Skeletal muscle satellite cell (primary cell): ENCODE results near the gene TADA1.
"Not testable (repeated sequence)": the region's sequence is repeated elsewhere in the genome, so short reads cannot be mapped to it uniquely, and the experiment has no call there.

Source experiments
- H3K27me3 ChIP-seq: 2 replicates; pipeline ENCODE4 v1.7.0; 2013; ENCODE audit warnings: low read length; ENCODE audit not compliant: control insufficient read depth, insufficient read depth
- H3K36me3 ChIP-seq: 2 replicates; pipeline ENCODE4 v1.7.0; 2013; ENCODE audit warnings: mild to moderate bottlenecking, control low read depth, low read length; ENCODE audit not compliant: insufficient read depth
- H3K4me1 ChIP-seq: 2 replicates; pipeline ENCODE4 v1.7.0; 2013; ENCODE audit warnings: low read length; ENCODE audit not compliant: control insufficient read depth, insufficient read depth
- H3K4me2 ChIP-seq: 2 replicates; pipeline ENCODE4 v1.7.0; 2013; ENCODE audit warnings: mild to moderate bottlenecking, low read length
- H3K4me3 ChIP-seq: 2 replicates; pipeline ENCODE4 v1.7.0; 2013; ENCODE audit warnings: low read length
- H3K9ac ChIP-seq: 2 replicates; pipeline ENCODE4 v1.7.0; 2013; ENCODE audit warnings: mild to moderate bottlenecking, low read depth, low read length, moderate library complexity
- H3K9me3 ChIP-seq: replicated peaks from 2 replicates; pipeline ENCODE4 v1.7.0; 2013; ENCODE audit warnings: mild to moderate bottlenecking, control low read depth, low read length

TADA1 gene

DNA sequence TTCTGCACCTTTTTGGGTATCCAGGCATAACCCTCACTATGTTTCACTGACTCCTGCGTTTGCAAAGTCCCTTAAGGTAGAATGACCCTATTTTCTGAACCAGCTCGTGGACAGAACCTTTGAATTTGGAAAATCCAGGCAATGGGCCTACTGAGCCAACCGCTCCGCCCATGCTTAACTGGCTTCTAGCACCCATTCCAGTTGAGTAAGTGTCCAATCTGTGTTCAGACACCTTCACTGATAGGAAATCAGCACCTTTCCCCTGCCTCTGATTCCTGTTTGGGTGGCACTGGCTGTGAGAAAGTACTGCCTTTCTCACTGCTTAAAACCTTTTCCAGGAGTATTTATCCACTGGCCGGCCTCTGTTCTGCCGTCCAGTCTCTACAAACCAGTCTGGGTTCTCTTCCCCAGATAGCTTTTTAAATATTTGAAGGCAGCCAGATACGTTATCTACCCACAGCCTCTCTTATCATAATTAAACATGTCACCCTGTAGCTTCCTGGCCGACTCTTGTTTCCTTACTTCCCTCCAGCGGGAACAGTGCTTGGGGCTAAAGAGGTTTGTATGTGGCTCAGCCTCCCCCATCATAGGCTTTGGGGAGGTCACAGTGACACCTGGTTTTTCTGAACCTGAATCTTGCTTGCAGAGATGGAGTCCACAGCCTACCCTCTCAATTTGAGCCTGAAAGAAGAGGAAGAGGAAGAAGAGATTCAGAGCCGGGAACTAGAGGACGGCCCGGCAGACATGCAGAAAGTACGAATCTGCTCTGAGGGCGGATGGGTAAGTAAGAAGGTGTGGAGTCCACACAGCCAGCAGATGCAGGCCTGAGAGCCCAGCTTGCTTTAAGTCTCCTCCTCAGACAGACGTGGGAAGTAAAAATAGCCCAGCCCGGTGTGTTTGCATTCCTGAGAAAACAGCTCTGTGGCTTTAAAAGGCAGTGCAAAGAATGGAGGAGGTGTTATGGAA, 35.5 kb downstream of the TADA1 start:
- Histone ChIP-seq H3K9me3 (no peaks in the 10 kb centered on the region), H3K9ac (peak overlapping the region; percentile 85), H3K4me2 (peak overlapping the region; percentile 87), H3K4me1 (peaks cover 54% of the 10 kb centered on the region), H3K4me3 (peak overlapping the region; percentile 76), H3K36me3 (peaks cover 41% of the 10 kb centered on the region), H3K27me3 (no peaks in the 10 kb centered on the region)

DNA sequence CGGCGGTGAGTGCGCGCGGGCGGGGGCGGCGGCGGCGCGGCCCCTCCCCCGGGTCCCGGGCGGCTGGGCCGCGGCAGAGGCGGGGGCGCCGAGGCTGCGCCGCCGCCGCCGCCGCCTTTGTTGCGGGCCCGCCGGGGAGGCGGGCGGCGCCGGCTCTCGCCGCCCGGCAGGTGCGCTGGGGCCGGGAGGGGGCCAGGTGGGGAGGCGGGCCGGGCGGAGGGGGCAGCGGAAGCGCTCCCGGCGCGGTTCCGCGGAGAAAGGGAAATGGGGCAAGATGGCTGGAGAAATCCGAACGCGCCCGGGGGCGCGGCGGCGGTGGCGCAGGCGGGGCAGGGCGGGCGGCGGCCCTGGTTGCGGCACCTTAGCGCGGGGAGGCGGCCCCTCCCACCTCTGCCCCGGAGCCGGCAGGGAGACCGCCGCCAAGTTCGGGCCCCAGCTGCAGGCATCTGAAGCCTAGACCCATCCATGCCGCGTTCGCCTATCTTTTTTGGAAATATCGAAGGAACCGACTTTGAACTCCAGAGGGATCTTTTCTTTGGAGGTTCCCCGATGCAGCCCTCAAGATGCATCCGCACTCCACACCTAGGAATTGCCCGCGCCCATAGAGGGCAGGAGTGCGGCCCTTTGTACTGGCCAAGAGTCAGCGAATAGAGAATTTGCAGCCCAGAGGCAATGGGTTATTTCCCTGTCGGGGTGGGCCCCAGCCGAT, 36.3 kb downstream of the TADA1 start:
- Histone ChIP-seq H3K4me2 (peak overlapping the region; percentile 92), H3K9me3 (no peaks in the 10 kb centered on the region), H3K4me3 (peak overlapping the region; percentile 76), H3K9ac (peak overlapping the region; percentile 85), H3K36me3 (peaks cover 37% of the 10 kb centered on the region), H3K4me1 (peaks cover 51% of the 10 kb centered on the region), H3K27me3 (no peaks in the 10 kb centered on the region)

DNA sequence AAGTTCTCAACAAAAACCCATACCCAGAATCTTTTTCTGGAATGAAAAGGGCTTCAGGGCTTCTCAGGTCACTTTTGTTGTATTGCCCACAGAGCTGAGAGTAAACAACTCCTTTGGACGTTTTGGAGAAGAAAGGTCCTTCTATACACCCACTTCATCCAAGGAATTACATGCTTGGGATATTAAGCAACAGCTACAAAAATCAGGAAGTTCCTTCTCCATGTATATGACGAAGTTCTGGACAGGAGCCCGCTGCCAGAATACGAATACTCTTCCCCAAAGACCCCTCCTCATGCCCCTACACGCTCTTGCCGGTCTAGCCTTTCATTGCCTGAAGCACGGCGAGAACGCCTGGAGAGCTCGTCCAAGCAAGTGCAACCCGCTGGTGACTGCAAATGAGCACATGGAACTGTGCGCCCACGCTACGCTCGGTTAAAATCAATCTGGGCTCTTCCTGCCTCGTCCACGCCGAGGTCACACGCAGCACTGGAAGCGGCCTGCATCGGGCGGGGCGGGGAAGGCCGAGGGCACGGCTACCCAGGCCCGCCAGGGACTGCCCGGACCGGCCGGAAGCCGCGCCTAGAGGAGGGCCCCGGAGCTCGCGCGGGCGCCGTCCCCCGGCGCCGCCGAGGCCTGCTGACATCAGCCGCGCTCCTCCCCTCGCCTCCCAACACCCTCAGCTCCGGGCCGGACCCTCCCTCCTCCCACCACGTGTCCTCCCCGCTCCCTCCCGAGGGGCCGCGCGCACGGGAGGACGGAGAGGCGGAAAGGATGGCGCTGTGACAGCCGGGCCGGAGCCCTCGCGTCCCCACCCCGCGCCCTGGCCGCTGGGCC, 37.1 kb downstream of the TADA1 start, which contains the start of gene POGK:
POGK (plus strand) TSS at position 710 of the 834 bp plus-strand sequence. CDS start 1,482 bp downstream, outside the sequence.
- peak within 1 kb of the TSS; percentile 85 for H3K9ac ChIP-seq
- H3K4me2 ChIP-seq: peak within 1 kb of the TSS; percentile 92
- H3K36me3 ChIP-seq: peaks cover 32% of the 10 kb centered on the region
- H3K9me3 ChIP-seq: no peaks in the 10 kb centered on the region
- H3K4me1 ChIP-seq: peaks cover 43% of the 10 kb centered on the region
- peaks cover 5% of the 10 kb centered on the region for H3K27me3 ChIP-seq
- peak within 1 kb of the TSS; percentile 76 for H3K4me3 ChIP-seq

DNA sequence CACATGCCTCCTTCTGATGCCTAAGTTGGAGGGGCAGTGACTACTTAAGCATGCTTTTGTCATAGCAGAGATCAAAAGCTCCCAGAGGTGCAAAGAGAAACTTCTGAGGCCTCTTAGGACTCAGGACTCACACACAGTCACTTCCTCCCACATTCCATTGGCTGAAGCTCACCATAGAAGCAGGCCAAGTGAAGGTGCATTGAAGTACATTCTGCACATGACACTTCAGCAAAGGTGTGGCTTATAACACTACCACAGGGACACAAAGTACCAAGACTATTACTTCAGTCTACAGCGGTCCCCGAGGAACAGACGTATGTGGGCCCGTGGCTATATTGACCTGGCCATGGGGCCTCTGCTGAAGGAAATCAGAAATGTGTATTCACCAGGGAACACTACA, 39.3 kb downstream of the TADA1 start:
- Histone ChIP-seq H3K9me3 (no peaks in the 10 kb centered on the region), H3K4me2 (no peak overlapping the region), H3K4me3 (no peak overlapping the region), H3K36me3 (peaks cover 9% of the 10 kb centered on the region), H3K9ac (no peak overlapping the region), H3K4me1 (peaks cover 23% of the 10 kb centered on the region), H3K27me3 (peaks cover 19% of the 10 kb centered on the region)

DNA sequence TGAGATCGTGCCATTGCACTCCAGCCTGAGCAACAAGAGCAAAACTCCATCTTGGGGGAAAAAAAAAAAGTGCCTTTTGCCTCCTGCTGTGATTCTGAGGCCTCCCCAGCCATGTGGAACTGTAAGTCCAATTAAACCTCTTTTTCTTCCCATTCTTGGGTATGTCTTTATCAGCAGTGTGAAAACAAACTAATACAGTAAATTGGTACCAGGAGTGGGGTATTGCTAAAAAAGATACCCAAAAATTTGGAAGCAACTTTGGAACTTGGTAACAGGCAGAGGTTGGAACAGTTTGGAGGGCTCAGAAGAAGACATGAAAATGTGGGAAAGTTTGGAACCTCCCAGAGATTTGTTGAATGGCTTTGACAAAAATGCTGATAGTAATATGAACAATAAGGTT, 46.3 kb downstream of the TADA1 start:
- H3K9me3 ChIP-seq, H3K4me3 ChIP-seq, H3K9ac ChIP-seq: not testable (repeated sequence)

DNA sequence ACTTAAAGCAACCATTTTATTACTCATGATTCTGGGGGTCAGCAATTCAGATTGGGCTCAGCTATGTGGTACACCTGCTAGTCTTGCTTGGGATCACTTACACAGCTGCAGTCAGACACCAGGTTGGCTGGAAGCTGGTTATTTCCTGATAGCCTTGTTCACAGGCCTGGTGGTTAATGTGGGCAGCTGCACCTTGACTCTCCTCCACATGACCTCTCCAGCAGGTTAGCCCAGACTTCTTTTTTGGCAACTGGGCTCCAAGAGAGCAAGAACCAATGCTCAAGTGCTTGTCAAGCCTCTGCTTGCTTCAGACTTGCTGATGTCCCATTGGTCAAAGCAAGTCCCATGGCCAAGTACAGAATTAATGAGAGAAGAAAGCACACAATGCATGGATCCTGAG, 48.6 kb downstream of the TADA1 start:
- Histone ChIP-seq H3K4me2 (no peak overlapping the region), H3K36me3 (no peaks in the 10 kb centered on the region), H3K9me3 (no peaks in the 10 kb centered on the region), H3K4me3 (no peak overlapping the region), H3K9ac (no peak overlapping the region), H3K4me1 (no peaks in the 10 kb centered on the region), H3K27me3 (peaks cover 4% of the 10 kb centered on the region)

More for the DNA sequence above, 46.3 kb downstream of the TADA1 start:
- H3K4me2 ChIP-seq, H3K36me3 ChIP-seq, H3K4me1 ChIP-seq: not testable (repeated sequence)
- H3K27me3 ChIP-seq: peaks cover 19% of the 10 kb centered on the region

DNA sequence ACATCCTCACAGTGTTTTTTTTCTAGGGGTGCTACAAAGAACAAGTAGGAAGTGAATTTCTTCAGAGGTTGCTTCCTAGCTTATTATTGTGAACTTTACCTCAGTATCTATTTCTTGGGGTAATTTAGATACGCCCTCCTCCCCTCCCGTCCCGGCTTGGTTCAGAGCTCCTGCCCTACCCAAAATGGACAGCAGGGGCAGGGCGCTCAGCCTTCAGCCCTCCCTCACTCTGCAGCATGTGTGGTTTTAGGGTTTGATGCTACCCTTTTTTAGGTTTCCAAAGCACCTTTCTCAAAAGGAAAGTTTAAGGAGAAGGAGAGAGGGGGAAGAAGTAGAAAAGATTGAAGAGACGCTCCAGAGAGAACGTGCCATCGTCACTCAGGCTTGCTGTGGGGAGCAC, 53.7 kb downstream of the TADA1 start:
- Histone ChIP-seq H3K4me2 (no peak overlapping the region), H3K4me3 (no peak overlapping the region), H3K4me1 (no peaks in the 10 kb centered on the region), H3K27me3 (no peaks in the 10 kb centered on the region), H3K36me3 (no peaks in the 10 kb centered on the region), H3K9ac (no peak overlapping the region), H3K9me3 (no peaks in the 10 kb centered on the region)

DNA sequence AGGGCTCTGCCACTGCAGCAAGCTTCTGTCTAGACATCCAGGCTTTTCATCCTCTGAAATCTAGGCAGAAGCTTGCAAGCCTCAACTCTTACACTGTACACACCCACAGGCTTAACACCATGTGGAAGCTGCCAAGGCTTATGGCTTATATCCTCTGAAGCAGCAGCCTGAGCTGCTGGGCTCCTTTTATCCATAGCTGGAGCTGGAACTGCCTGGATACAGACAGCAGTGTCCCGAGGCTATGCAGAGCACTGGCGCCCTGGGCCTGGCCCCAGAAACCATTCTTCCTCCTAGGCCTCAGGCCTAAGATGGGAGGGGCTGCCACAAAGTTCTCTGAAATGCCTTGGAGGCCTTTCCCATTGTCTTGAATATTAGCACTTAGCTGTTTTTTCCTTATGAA, 56.1 kb downstream of the TADA1 start:
- Histone ChIP-seq H3K36me3 (no peaks in the 10 kb centered on the region), H3K4me3 (no peak overlapping the region), H3K27me3 (no peaks in the 10 kb centered on the region), H3K9ac (no peak overlapping the region), H3K4me1 (no peaks in the 10 kb centered on the region), H3K4me2 (no peak overlapping the region), H3K9me3 (no peaks in the 10 kb centered on the region)

DNA sequence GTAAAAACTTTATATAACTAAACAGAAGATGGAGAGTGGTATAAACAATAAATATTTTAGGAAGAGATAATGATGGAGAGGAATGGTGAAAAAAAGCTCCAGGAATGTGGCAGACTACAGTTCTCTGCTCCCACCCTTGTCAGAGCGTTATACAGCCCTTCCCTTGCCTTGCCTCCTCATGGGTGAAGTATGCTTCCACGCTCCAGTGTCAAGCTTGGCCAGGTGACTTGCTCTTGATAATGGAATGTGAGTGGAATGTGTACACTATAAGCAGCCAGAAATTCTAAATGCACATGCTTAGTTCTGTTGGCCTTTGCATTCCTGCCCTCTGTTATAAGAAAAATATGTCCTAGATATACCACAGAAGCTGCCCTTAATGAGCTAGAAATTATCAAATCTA, 61.5 kb downstream of the TADA1 start:
- Histone ChIP-seq H3K4me3 (no peak overlapping the region), H3K9me3 (no peaks in the 10 kb centered on the region), H3K4me2 (no peak overlapping the region), H3K4me1 (no peaks in the 10 kb centered on the region), H3K36me3 (no peaks in the 10 kb centered on the region), H3K27me3 (peaks cover 4% of the 10 kb centered on the region), H3K9ac (no peak overlapping the region)

DNA sequence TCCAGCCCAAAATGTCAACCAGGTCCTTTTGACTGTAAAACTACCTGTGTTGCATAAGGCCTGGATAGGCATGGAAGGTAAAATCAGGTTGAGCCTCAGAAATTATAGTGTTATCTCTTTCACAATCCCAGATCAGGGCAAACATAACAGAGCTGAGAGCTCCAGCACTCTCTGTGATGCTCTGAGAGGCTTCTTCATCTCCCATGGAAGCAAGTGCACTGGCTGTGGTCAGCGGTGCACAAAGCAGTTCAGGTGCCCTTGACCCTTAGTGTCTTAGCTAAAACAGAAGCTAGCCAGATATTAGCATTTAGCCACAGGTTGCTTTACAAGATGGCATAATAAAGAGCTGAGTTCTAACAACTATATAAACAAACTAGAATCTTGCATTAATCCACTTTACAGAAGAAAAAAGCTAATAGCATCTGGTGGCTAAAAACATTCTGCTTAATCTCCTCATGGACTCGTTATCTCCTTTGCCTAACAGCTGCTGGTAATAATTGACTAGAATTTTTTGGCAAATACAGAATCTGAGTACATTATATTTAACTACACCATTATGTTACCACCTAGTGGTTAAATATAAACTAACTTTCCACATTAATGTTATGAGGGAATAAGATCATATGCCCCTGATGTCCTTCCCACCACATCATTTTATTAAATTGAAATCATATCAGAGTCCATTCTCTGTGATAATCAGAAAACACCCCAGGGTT, 62.4 kb downstream of the TADA1 start:
- no peak overlapping the region for H3K4me3 ChIP-seq
- H3K4me2 ChIP-seq: no peak overlapping the region
- H3K9ac ChIP-seq: no peak overlapping the region
- H3K9me3 ChIP-seq: no peaks in the 10 kb centered on the region
- H3K4me1 ChIP-seq: no peaks in the 10 kb centered on the region
- peaks cover 4% of the 10 kb centered on the region for H3K27me3 ChIP-seq
- H3K36me3 ChIP-seq: no peaks in the 10 kb centered on the region
